Thyroid gland (tissue), 4 donors: ENCODE data around the gene FBXO4.
"Not testable (repeated sequence)": the region's sequence is repeated elsewhere in the genome, so short reads cannot be mapped to it uniquely, and the experiment has no call there.

Experiments
- CTCF ChIP-seq, 6 experiments: fragments of 200-600 bp in 3 of 6; fragments of 450-650 bp in 3 of 6; sonication (generic) in 3 of 6; IDR thresholded peaks; one replicate each; pipeline ENCODE4 v1.5.1; 2016 to 2019; ENCODE audit warnings: antibody characterized with exemption in 6 of 6, mild to moderate bottlenecking in 2 of 6, inconsistent platforms in 1 of 6, moderate library complexity in 1 of 6
- POLR2A ChIP-seq, 2 donors: fragments of 450-650 bp; IDR thresholded peaks; one replicate each; pipeline ENCODE4 v1.6.1; 2017; ENCODE audit warnings: antibody characterized with exemption in 2 of 2, mild to moderate bottlenecking in 2 of 2, moderate library complexity in 1 of 2

- TF ChIP-seq CTCF, POLR2A (IDR thresholded peaks at IDR 0.05): not testable (repeated sequence)
Measured at GRCh38 chr5:41945332-41945955, 20.4 kb downstream of the FBXO4 start.
